GM21825 (cell line): ENCODE measurements around the gene GRIP1.
A peak's percentile ranks its signal among the peaks of the same experiment; 100 is the strongest.

Experiments used
- ATAC-seq: cut with Tn5 transposase; IDR thresholded peaks from one replicate; pipeline ENCODE4 v1.9.1; 2021; ENCODE audit warnings: mild to moderate bottlenecking, moderate library complexity; ENCODE audit not compliant: unreplicated experiment

The GRIP1 gene

DNA sequence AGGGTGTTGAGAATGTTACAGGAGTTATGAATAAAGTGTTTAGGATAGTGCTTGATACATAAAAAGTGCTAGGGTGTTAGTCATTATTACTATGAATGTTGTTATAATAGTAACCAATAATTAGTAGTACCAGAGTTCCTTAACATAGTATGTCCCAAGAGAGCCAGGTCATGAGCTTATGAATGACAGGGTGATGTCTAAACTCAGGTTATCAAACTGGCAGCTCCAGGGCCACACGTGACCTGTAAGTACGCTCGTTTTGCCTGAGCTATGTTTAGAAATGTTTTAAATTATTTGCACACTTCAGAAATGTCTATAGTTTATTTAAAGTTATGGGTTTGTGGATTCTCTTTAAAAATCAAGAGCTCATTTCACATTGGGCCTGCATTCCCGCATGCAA is 14.1 kb upstream of the GRIP1 start:
- ATAC-seq: no peak

DNA sequence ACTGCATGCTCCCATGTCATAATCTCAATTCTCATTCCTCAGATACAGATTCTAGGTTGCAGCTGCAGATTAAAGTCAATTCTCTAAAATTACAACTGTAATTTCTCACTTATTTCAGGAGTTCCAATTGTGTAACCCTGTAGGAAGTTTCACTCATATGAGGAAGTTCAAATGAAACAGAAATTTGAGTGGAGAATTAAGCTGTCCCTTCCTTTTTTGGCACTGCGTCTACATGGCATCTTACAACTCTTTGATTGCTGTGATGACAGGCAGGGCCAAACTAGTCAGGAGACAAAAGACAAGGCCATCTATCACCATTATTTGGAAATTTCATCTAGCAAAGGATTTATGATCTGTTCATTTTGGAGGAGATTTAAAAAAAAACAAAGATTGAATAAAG is 13.3 kb upstream of the GRIP1 start:
- ATAC-seq: no peak

DNA sequence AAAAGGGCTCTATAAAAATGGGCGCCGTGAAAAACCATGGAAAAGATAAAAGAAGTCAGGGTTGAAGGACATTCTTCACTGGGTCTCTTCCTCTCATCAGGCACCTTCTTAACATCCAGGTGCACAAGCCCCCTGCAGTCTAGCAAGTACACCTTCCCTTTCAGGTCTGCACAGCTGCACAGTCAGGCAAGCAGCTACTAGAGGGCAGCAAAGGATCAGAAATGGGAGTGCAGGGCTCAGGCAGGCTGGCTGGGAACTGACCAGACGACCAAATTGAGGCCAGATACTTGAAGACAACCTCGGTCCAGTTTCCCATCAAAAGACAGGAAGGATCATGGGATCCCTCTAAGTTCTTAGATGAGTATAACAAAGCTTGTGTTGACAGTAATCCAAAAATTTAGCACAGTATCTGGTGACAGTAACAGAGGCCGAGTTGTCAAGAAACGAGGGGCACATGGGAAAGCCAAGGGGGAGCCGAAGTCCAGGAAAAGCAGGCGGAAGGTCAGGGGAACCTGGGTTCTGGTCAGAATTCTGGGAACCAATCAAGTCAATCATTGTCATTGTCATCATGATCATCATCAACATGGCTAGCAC is 10.1 kb upstream of the GRIP1 start:
- peak; percentile 62 for ATAC-seq

DNA sequence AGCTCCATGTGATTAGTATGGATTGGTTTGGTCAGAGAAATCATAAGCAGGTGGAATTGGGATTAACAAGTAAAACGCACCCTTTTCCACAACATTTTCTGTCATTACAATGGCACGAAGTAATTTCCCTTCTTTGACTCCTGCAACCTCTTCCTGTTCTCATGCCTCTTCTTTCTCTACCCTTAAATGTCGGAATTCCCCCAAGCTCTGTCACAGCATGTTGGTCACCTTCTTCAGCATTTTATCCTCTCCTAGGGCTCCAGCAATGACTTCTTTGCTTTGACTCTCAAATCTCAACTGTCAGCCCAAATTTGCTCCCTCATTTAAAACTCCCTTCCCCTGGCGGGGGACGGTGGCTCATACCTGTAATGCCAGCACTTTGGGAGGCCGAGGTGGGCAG is 5.3 kb upstream of the GRIP1 start:
- no peak for ATAC-seq

DNA sequence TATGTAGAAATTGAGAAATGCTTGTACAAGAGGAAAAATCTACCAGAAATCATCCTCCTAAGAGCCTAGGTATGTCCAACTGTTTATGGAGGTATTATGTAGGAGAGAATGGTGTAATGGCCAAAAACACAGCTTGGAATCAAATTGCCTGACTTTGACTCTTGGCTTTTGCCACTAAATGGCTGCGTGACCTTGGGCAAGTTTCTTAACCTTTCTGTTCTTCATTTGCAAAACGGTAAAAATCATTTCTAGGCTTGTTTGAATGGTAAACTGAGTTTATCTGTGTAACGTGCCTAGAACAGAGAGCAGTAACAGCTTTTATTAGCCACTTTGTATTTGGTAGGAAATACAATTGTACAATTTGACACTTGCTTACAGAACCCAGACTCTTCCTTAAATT is 4.9 kb upstream of the GRIP1 start:
- no peak for ATAC-seq

DNA sequence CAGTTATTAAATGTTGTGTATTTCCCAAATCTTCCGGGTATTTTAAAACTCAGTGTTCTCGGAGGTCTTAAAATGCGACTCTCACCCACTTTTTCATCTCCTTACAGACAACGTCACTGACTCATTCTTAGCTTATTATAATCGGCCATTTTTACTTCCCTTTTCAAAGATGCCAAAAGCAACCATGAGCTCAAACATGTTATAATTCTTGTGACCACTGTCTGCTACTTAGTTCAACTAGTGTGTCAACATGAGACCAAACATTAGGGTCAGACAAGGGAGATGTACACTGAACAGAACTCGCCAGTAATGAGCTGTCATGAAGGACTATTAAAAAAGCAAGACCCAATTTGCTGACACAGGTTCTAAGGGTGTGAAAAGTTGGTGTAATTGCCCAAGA is 4.2 kb upstream of the GRIP1 start:
- no peak for ATAC-seq

DNA sequence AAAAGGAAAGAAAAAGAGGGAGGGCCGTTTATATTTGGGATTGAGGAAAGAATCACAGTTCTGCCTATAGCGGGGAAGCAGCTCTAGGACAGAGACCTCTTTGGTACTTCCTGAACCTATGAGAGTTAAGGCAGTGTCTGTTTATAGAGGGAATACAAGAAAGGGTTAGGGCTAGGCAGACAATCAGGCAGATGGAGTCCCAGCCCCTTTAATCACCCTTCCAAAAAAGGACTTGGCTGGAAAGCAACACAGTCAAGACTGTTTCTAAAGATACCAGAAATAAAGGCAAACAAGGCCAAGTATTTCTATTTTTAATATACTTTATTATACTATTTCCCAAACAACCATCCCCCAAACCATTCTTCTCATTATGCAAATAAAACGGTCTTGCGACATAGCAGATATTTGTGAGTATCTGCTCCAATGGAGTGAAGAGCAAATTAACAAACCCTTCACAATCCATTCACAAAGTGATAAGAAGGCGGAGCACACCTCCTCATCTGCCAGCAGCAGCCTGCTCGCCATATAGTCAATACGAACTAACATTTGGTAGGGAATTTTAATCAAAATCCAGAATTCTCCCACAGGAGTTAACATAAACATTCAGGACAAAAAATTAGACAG is 697 bp upstream of the GRIP1 start:
- ATAC-seq: no peak

DNA sequence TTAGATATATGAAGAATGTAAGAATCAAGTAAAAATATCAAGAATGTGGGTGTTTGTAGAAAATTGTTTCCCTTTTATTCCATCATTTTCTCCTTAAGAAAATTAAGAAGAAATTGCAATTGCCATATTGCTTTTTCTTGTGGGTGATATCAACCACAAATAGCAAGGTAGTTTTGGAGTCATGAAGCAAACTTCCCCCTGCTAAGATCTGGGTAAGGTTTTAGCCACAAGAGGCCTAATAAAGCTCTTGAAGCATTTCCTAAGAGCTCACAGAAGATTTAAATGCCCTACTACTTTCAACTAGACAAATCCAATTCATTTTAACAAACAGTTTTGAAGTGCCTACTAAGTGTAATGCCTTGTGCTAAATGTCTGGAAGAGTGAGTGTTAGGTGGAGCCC is 2.6 kb downstream of the GRIP1 start:
- ATAC-seq: no peak

DNA sequence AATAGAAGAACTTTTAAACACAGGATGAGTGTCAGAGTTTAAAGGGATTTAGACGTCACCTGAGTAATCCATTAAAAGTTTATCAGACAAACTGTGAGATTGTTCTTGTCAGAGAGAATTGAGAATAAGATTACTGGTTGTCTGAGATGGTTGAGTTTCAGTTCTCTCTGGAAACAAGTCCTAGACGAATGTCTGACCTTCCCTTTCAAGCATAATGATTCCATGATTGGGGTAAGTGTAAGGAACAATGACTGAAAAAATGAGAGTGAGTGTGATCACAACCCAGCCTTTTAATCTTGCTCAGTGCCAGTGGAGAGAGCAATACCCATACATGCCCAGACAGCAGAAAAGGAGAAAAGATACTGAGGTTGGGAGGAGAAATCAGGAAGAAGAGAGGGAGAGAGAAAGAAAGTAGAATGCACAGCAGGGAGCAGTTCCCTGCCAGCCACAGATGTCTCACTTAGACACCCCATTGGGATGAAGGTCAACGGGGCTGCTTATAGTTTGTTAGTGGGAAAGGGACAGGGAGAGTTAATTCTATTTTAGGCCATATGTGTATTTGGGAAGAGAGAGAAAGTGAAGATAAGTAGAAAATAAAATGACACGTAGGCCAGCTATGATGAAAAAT is 4.3 kb downstream of the GRIP1 start:
- no peak for ATAC-seq

DNA sequence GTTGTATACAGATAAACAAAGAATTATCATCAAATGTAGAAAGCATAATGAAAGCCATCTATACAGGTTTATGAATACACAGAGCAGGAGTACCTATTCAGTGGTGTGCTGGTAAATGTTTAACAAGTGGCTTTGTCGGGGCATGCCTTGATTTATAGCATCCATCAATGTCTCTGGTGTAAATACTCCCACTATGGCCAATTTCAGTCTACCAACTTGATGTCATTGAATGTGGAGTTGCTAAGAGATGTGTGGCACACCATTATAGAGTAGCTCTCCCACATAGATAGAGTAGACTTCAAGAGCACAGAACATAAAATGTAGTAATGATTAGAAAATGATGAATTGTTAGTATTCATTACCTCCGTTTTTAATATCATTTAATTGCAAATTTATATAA is 9.3 kb downstream of the GRIP1 start:
- ATAC-seq: no peak

DNA sequence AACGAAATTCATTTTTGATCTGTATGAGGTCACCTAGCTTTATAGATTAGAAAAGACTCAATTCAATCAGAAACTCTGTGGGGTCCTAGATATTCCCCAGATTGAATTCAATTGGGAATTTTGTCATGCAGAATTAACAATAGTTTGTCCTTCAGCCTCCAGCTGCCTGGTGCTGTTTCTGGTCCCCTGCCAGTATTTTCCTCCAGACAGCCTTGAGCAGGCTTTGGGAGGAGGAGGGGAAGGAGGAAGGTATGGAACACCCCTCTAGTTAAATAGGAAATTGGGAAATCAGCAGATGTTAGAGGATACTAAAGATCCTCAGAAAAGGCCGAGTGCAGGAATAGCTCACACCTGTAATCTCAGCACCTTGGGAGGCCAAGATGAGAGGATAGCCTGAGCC is 10.6 kb downstream of the GRIP1 start:
- ATAC-seq: no peak

DNA sequence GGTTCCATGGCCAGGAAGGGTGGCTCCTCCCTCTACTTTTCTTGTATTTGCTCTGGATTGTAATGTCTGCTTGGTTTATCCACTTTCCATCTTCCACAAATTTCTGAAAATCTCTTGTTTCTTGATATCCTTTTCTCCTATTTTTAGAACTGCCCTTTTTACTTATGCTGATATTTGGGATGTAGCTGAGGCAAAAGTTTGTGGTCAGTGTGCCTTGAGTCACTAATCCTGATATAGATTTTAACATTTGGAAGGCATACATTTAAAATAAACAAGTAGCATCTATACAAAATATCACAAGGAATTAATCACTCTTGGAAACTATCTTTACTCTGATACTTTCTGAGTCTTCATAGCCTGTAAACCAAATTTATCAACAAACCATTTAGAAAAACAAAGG is 11.0 kb downstream of the GRIP1 start:
- ATAC-seq: no peak

DNA sequence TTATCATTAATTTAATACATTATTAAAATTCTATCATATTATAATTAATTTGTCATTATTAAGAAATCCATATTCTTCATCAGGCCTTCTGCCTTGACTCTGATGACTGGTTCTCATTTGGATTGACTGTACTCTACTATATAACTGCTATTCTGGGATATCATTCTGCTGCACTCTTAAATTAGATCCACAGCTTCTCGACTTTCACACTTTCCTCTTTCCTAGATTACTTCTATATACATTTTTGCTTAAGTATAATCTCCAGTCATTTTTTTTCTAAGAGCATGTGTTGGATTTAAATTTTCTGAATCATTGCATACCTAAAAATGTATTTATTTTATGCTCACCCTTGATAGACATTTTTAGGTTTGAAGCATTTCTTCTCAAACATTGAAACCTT is 12.4 kb downstream of the GRIP1 start:
- ATAC-seq: no peak

DNA sequence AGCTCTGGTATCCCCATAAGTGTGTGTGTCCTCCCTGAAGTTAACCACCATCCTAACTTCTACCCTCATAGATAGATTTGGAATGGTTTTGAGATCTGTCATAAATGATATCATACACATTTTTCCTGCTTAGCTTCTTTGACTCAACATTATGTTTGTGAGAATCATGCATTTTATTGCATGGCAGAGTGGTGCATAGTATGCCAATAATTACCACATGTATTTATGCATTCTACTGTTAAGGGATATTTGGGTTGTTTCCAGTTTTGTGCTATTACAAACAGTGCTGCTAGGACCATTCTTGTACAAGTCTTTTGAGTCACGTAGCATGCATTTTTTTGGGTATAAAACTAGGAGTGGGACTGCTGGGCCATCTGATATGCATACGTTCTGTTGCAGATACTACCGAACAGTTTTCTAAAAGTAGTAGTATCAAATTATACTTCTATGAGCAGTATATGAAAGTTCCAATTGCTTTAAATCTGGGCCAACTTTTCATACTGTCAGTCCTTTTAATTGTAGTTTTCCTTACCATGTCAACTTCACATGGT is 13.4 kb downstream of the GRIP1 start:
- no peak for ATAC-seq

DNA sequence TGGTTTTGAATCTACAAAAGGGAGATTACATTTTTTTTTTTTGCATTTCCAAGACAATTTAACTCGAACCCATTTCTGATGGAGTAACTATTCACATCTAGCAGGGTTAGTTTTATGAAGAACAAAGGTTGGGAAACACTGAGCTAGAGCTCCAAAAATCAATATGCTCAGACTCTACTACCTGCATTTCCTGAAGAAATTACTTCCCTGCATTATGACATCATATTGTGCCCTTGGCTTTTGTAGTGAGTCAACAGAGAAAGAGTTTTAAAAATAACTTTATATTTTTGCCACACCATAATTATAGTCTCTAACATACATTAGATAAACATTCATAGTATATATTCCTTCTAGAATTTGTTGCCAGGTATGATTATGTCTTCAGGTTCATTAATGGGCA is 14.8 kb downstream of the GRIP1 start:
- no peak for ATAC-seq

DNA sequence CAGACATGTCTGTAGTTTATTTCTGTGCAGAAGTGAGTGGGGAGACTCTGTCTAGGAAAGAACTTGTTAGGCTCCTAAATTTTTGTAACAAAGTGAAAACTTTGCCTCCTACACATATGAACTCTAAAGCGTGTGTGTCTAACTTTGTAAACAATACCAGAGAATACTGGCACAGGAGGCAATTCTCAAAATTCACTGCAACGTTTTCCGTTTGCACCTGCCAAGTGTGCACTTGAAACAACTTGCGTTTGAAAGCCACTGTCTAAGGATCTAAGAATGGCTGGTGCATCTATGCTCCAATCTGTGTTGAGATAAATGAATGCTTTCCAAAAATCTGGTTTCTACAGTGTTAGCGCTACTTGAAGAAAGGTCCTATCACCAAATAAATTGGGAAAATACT is 15.3 kb downstream of the GRIP1 start:
- ATAC-seq: no peak

DNA sequence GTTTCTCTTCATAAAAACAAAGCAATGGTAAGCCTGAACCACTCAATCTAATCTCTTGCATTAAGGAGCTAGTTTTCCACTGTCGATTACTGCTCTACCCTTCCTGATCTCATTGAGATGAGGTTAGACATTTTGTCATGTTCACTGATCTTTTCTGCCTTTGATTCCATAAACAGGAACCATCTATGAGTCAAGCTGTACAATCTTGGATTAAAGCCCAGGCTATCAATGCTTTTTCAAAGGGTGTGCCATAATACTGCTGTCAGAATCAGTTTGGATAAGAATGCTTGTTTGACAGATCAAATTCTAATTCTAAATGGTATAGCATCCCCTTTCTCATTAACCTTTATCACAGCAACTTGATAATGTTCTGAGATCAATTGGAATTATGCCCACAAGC is 16.1 kb downstream of the GRIP1 start:
- no peak for ATAC-seq

DNA sequence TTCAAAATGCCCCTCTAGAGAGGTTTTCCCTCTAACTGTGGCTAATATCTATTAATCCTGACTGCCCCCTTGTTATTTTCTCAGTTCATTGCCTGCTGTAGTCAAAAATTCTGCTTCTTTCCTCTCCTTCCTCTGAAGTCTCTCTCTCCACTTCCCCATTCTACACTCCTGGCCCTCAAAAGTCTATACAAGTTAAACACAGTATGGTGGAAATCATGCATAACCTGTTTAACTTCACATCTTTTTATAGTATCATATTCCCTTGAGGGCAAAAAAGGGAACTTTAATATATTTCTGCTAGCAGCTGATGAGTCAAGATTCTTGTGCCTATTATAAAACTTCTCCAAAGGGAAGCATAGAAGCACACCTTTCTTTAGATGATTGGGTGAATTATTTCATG is 16.7 kb downstream of the GRIP1 start:
- ATAC-seq: no peak

DNA sequence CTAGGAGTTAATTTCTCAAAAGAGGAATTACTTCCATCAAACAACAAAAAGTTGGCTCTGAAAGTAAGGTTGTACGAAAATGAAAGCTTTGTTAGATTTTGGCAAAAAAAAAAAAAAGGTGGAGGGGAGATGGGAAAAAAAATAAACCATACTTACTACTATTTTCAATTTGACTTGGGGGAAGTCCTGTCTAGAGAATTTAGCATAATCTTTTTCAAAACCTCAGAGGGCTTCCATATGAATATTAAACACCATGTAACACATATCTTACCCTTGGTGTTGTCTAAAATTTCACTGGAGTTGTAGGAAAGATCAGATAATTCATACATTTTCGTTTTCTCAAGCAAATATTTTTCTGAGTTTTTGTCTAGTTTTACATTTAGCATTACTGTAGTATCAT is 17.5 kb downstream of the GRIP1 start:
- ATAC-seq: no peak

DNA sequence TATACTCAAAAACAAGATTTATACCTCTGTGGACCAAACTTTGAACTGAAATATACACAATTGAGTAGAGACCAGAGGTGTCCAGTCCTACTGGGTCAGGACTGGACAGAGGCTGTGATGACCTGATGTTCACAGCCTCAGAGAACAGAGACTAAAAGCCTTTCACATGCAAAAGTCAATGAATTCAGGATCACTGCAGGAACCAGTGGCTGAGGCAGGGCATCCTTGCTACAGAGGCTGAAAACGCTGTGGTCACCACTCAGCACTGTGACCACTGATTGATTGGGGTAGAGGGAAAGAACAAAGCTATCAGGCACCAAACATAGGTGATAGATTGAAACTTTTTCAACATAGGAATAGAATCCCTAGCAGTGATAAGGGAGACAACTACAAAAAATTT is 25.1 kb downstream of the GRIP1 start:
- no peak for ATAC-seq

DNA sequence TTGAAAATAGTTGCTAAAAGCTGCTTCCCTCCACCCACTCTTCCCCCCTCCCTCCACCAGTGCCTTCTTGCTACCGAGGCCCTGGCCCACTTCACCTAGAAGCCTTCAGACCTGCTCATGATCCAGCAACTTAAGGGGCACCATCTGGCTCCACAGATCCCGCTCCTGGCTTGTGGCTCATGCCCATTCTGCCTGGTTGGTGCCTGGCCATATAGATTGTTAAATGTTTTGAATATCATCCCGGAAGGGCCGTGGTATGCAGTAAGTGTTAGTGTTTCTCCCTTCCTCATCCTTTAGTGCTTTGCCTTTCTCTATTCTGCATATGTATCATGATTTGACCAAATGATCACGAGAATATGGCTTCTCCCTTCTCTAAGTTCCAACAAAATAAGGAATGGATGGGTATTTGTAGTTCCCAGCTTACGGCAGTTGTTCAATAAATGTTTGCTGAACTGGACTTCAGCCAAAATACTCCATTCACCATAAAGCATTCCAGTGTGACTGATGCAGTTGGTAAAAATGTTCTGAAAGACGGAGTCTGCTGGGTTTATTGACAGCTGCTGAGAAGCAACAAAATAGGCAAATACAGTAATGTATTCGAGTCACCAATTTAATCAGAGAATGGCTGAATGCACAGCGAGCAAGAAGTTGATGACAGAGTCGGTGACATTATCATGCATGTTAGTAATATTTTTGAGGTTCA is 30.7 kb downstream of the GRIP1 start:
- no peak for ATAC-seq
